ENCODE measurements around the gene TMEM63B. TPM values are rescaled to one million over a fixed set of nuclear protein-coding genes. Genes with fewer than 3 reads are reported as not detected.

The TMEM63B gene
- total RNA-seq, 1 donor from 2014 or later, result 59.3 TPM

DNA sequence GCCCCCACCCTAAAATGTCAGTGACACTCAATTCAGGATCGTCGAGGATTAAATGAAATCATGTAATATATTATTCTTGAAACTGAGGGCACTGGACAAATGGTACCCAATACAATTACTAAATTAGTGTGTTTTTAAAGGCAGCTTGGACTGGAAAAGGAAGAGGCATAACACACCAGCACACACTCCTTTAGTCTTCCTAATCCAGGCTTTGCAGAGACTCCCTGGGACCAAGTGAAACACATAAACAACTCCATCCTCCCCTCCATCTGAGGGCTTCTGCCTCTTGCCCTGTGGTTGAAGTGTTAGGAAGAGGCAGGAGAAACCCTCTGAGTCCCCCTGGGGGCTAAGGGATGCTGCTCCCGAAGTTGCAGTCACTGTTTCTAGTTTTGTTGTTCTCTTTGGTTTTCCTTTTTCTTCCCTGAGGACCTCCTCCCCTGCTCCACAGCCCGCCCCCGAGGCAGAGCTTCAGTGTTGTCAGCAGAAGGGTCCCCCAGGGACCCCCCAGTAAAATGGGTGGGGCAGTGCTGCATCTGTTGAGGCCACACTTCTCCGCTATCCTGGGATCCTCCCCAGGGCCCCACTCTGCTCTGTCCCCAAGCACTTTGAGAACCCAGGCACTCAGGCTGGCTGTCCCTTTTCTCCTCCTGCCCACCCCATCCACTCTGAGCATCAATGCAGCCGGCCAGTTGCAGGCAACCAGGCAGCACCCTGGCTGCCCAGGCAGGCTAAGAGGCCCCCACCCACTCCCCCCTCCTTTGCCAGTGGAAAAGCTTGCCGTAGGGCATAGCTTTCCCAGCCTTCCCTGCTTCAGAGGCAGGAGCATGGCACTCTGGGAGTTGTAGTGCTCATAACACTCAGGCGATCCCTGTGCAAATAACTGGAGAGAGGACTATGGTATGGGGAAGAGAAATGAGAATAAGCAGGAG, 5.9 kb downstream of the TMEM63B start:
- DNase-seq (ENCODE audit: low read depth), result no peak
- Histone ChIP-seq H3K4me3 (ENCODE audit: low read depth, low read length) (no peak overlapping the region), H3K27me3 (ENCODE audit: control insufficient read depth, insufficient read depth, low read length) (no peaks in the 10 kb centered on the region), H3K36me3 (ENCODE audit: control insufficient read depth, insufficient read depth, low read length) (peaks cover 1% of the 10 kb centered on the region)
- TF ChIP-seq, protein P1, sequence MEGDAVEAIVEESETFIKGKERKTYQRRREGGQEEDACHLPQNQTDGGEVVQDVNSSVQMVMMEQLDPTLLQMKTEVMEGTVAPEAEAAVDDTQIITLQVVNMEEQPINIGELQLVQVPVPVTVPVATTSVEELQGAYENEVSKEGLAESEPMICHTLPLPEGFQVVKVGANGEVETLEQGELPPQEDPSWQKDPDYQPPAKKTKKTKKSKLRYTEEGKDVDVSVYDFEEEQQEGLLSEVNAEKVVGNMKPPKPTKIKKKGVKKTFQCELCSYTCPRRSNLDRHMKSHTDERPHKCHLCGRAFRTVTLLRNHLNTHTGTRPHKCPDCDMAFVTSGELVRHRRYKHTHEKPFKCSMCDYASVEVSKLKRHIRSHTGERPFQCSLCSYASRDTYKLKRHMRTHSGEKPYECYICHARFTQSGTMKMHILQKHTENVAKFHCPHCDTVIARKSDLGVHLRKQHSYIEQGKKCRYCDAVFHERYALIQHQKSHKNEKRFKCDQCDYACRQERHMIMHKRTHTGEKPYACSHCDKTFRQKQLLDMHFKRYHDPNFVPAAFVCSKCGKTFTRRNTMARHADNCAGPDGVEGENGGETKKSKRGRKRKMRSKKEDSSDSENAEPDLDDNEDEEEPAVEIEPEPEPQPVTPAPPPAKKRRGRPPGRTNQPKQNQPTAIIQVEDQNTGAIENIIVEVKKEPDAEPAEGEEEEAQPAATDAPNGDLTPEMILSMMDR (IDR thresholded peaks at IDR 0.05; ENCODE audit: insufficient read depth, low read length, poor library complexity, severe bottlenecking), result no peak

DNA sequence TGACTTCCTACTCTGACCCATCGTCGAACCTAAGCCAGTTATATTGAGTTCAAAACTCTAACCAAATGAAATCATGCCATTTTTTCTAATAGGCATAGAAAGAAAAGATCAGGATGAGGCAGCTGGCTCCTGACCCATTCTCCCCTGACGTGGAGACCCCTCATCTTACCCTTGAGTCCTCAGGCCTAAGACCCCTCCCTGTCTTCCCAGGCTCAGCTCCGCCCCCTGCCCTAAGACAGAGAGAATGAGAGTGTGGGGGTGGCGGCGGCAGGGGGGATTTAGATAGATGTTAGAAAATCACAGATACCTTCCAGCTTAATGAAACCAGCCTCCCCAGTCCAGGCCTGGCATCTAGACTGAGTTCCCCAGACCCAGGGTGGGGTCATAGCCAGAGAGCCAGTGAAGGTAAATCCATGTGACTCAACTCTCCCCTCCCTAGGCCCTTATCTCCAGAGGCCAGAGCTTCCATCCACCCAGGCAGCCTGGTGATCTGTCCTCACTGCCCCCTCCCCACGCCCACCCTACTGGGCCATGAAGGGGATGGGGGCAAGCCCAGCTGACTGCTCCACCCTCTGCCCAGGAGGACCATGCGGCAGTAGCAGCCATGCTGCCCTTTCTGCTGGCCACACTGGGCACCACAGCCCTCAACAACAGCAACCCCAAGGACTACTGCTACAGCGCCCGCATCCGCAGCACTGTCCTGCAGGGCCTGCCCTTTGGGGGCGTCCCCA, 6.8 kb downstream of the TMEM63B start:
- no peaks in the 10 kb centered on the region for H3K27me3 ChIP-seq (ENCODE audit: control insufficient read depth, insufficient read depth, low read length)
- no peak overlapping the region for H3K4me3 ChIP-seq (ENCODE audit: low read depth, low read length)
- DNase-seq (ENCODE audit: low read depth), result no peak
- TF ChIP-seq, protein P1 (IDR thresholded peaks at IDR 0.05; ENCODE audit: insufficient read depth, low read length, poor library complexity, severe bottlenecking), result no peak
- H3K36me3 ChIP-seq (ENCODE audit: control insufficient read depth, insufficient read depth, low read length), result peaks cover 1% of the 10 kb centered on the region

GRCh38 chr6:44135173-44135758, 7.9 kb downstream of the TMEM63B start:
- Histone ChIP-seq H3K4me3 (ENCODE audit: low read depth, low read length) (no peak overlapping the region), H3K36me3 (ENCODE audit: control insufficient read depth, insufficient read depth, low read length) (peaks cover 1% of the 10 kb centered on the region), H3K27me3 (ENCODE audit: control insufficient read depth, insufficient read depth, low read length) (no peaks in the 10 kb centered on the region)
- TF ChIP-seq, protein P1 (IDR thresholded peaks at IDR 0.05; ENCODE audit: insufficient read depth, low read length, poor library complexity, severe bottlenecking), result no peak
- DNase-seq (ENCODE audit: low read depth), result no peak

DNA sequence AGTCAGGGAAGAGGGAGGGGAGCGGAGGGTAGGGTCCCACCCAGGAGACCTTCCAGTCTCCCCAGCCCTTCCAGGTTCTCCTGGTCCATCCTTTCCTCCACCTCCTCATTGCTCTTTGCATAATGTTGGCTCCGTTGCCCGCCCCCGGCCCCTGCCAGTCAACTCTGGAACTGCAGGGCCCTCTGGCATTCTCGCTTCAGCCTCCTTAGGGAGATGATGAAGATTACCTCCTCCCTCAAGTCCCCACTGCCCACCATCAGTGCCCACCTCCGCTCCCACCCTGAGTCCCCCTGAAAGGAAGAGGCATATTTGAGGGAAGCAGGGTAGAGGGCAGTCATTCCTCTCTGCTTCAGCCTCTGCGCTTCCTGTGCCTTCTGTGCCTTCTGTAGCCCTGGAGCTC, 8.5 kb downstream of the TMEM63B start:
- Histone ChIP-seq H3K27me3 (ENCODE audit: control insufficient read depth, insufficient read depth, low read length) (no peaks in the 10 kb centered on the region), H3K4me3 (ENCODE audit: low read depth, low read length) (no peak overlapping the region), H3K36me3 (ENCODE audit: control insufficient read depth, insufficient read depth, low read length) (peaks cover 1% of the 10 kb centered on the region)
- TF ChIP-seq, protein P1 (IDR thresholded peaks at IDR 0.05; ENCODE audit: insufficient read depth, low read length, poor library complexity, severe bottlenecking), result no peak
- no peak for DNase-seq (ENCODE audit: low read depth)

DNA sequence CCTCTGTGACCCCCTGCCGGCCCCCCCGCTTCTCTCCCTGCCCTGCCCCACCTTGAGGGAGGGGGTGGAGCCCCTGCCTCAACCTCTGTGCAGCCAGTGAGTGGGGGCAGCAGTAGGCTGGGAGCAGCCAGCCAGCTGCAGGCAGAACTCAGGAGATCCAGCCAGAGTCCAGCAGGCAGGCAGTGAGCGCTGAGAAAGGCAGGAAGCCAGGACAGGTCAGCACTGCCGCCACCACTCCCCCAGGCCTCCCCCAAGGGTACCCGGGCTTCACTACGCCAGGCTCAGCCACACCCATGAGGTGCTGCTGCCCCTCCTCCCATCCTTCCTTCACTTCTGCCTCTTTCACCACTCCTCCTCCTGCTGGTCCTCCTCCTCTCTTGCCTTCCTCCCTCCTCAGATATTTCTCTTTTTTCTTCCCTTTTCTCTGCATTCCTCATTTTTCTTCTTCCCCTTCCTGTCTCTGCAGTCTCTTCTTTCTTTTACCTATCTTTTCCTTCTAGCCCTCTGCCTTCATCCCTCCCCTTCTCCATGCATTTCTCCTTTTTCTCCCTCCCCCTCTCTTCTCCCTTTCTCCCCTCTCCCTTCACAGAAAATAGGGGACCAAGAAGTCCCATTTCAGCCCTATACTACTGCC, 11.5 kb downstream of the TMEM63B start:
- TF ChIP-seq, protein P1 (IDR thresholded peaks at IDR 0.05; ENCODE audit: insufficient read depth, low read length, poor library complexity, severe bottlenecking), result no peak
- Histone ChIP-seq H3K4me3 (ENCODE audit: low read depth, low read length) (no peak overlapping the region), H3K36me3 (ENCODE audit: control insufficient read depth, insufficient read depth, low read length) (peaks cover 1% of the 10 kb centered on the region), H3K27me3 (ENCODE audit: control insufficient read depth, insufficient read depth, low read length) (no peaks in the 10 kb centered on the region)
- no peak for DNase-seq (ENCODE audit: low read depth)

All from kidney epithelial cell (primary cell).